PC-3 (cell line): ENCODE results near the gene TNRC18.

Experiments used
- EZH2 ChIP-seq: fragments of 300-600 bp; sonication (generic); IDR thresholded peaks from one replicate; pipeline ENCODE4 v1.6.1; 2017; ENCODE audit warnings: antibody characterized with exemption, mild to moderate bottlenecking, low read length; ENCODE audit not compliant: unreplicated experiment
- TF ChIP-seq, protein P1 (sequence below): fragments of 300-600 bp; sonication (generic); conservative IDR thresholded peaks from 2 replicates; pipeline ENCODE4 v1.5.1; 2017; ENCODE audit warnings: antibody characterized with exemption, low read depth, mild to moderate bottlenecking, low read length

DNA sequence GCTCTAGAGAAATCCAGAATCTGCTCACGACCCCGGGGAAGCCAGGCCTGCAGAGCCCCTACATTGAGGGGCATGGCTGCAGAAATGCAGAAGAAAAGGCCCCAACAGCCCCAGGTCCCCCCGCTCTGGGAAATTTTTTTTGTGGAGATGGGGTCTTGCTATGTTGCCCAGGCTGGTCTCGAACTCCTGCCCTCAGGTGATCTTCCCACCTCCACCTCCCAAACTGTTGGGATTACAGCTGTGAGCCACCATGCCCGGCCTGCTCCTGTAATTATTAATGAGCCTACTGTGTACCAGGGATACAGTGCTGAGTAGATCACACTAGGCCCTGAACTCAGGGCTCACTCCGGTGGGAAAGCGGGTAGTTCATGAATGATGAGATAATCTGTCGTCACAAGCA, 29.9 kb downstream of the TNRC18 start:
- TF ChIP-seq, protein P1, sequence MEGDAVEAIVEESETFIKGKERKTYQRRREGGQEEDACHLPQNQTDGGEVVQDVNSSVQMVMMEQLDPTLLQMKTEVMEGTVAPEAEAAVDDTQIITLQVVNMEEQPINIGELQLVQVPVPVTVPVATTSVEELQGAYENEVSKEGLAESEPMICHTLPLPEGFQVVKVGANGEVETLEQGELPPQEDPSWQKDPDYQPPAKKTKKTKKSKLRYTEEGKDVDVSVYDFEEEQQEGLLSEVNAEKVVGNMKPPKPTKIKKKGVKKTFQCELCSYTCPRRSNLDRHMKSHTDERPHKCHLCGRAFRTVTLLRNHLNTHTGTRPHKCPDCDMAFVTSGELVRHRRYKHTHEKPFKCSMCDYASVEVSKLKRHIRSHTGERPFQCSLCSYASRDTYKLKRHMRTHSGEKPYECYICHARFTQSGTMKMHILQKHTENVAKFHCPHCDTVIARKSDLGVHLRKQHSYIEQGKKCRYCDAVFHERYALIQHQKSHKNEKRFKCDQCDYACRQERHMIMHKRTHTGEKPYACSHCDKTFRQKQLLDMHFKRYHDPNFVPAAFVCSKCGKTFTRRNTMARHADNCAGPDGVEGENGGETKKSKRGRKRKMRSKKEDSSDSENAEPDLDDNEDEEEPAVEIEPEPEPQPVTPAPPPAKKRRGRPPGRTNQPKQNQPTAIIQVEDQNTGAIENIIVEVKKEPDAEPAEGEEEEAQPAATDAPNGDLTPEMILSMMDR, result no peak
- TF ChIP-seq EZH2, result no peak
